ENCODE measurements around the gene ASCC1. TPM values are rescaled to one million over a fixed set of nuclear protein-coding genes. Genes with fewer than 3 reads are reported as not detected.

Gene ASCC1
- total RNA-seq, 2 experiments from 2014 or later, result 16.5 to 19.0 TPM

GRCh38 chr10:72234560-72235095, 18.6 kb upstream of the ASCC1 start:
- no peak overlapping the region for H3K4me3 Mint-ChIP-seq
- ChIA-PET CTCF (interaction anchor here (0.7 kb wide), 1 partner anchor 918 kb away, joined by 3 read pairs; no protein-coding TSS in a partner anchor), POLR2A (no interaction called here)
- H3K4me3 ChIP-seq (ENCODE audit: low read length), result no peak overlapping the region
- no peaks in the 10 kb centered on the region for H3K27me3 ChIP-seq (ENCODE audit: control insufficient read depth in 1 of 2, insufficient read depth in 2 of 2, low read length in 2 of 2)
- TF ChIP-seq, protein P1, sequence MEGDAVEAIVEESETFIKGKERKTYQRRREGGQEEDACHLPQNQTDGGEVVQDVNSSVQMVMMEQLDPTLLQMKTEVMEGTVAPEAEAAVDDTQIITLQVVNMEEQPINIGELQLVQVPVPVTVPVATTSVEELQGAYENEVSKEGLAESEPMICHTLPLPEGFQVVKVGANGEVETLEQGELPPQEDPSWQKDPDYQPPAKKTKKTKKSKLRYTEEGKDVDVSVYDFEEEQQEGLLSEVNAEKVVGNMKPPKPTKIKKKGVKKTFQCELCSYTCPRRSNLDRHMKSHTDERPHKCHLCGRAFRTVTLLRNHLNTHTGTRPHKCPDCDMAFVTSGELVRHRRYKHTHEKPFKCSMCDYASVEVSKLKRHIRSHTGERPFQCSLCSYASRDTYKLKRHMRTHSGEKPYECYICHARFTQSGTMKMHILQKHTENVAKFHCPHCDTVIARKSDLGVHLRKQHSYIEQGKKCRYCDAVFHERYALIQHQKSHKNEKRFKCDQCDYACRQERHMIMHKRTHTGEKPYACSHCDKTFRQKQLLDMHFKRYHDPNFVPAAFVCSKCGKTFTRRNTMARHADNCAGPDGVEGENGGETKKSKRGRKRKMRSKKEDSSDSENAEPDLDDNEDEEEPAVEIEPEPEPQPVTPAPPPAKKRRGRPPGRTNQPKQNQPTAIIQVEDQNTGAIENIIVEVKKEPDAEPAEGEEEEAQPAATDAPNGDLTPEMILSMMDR (IDR thresholded peaks at IDR 0.05), result no peak
- peaks cover 65% of the 10 kb centered on the region for H3K36me3 ChIP-seq (ENCODE audit: insufficient read depth, low read length)
- H3K27me3 Mint-ChIP-seq, result no peaks in the 10 kb centered on the region
- H3K36me3 Mint-ChIP-seq (ENCODE audit: low read depth), result peaks cover 65% of the 10 kb centered on the region
- peaks cover 26% of the 10 kb centered on the region for H3K4me1 Mint-ChIP-seq (ENCODE audit: low read depth)
- H3K9me3 Mint-ChIP-seq, result no peaks in the 10 kb centered on the region
- no peak for ATAC-seq (ENCODE audit: poor library complexity)
- DNase-seq, result no peak
- intact Hi-C loops (cut with DNase I, micrococcal nuclease), result loop anchor here in 1 of 2 experiments (5.0 kb wide), 1 partner anchor 38 kb away; the partner anchor contains the start of gene DDIT4
- no peak overlapping the region for H3K27ac Mint-ChIP-seq
- H3K4me1 ChIP-seq (ENCODE audit: insufficient read depth, low read length), result peaks cover 5% of the 10 kb centered on the region
- no peaks in the 10 kb centered on the region for H3K9me3 ChIP-seq (ENCODE audit: control insufficient read depth in 1 of 2, insufficient read depth in 1 of 2, low read length in 2 of 2)
- H3K27ac ChIP-seq (ENCODE audit: low read depth in 1 of 2, low read length in 2 of 2), result no peak overlapping the region

- ChIA-PET POLR2A (interaction anchor here (1.2 kb wide), 1 partner anchor 15 kb away, joined by 4 read pairs; no protein-coding TSS in a partner anchor), CTCF (interaction anchor here (0.7 kb wide), 1 partner anchor 917 kb away, joined by 3 read pairs; no protein-coding TSS in a partner anchor)
- DNase-seq (no peak), ATAC-seq (ENCODE audit: poor library complexity) (no peak)
- Mint-ChIP-seq H3K4me3 (no peak overlapping the region), H3K27me3 (no peaks in the 10 kb centered on the region), H3K27ac (no peak overlapping the region), H3K9me3 (no peaks in the 10 kb centered on the region), H3K4me1 (ENCODE audit: low read depth) (peaks cover 33% of the 10 kb centered on the region), H3K36me3 (ENCODE audit: low read depth) (peaks cover 72% of the 10 kb centered on the region)
- Histone ChIP-seq H3K36me3 (ENCODE audit: insufficient read depth, low read length) (peaks cover 67% of the 10 kb centered on the region), H3K4me1 (ENCODE audit: insufficient read depth, low read length) (peaks cover 5% of the 10 kb centered on the region), H3K27ac (ENCODE audit: low read depth in 1 of 2, low read length in 2 of 2) (no peak overlapping the region), H3K9me3 (ENCODE audit: control insufficient read depth in 1 of 2, insufficient read depth in 1 of 2, low read length in 2 of 2) (no peaks in the 10 kb centered on the region), H3K4me3 (ENCODE audit: low read length) (no peak overlapping the region), H3K27me3 (ENCODE audit: control insufficient read depth in 1 of 2, insufficient read depth in 2 of 2, low read length in 2 of 2) (no peaks in the 10 kb centered on the region)
- TF ChIP-seq, protein P1 (IDR thresholded peaks at IDR 0.05), result no peak
- intact Hi-C loops (cut with DNase I, micrococcal nuclease), result no loop called here
These were observed 17.5 kb upstream of the ASCC1 start for GRCh38 chr10:72233621-72234020.

DNA sequence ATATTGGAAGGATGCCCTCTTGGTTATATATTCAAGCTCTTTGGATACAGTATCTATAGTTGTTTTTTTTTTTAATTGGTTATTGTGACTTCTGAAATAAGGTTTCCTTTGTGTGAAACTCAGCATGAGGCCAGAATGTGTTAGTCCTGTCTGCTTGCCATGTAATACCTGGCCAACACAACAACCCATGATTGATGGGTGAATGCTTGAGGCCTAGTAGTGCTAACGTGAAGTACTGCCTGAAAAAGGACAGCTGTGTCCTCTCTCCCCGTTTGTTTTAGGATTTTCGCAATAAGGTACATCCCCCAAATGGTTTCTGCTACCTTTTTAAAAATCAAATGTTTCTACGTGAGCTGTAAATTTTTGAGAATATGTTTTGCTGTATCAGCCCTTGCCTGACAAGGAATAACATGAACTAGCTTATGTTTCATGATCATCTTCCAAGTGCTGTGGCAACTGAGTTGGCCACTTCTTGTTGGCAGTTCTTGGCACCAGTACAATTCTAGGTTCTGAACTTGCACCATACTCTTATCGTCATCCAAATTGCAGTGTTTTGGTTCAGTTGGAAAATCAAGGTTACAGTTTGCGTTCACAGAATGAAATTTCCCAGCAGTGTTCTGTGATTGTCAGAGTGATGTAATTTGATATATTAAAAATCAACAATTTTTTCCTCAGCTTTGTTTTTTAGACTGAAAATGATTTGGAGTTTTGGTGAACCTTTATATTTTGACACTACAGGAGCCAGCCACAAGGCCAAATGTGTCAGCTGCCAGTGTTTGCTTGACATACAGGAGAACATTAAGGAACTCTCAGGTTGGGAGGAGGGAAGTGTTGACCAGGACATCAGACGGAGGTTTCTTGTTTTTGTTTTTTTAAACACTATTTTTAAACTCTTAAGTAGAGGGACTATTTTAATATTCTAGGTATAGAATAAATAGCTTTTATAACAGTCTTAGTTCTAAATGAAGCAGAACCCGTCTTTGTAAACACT, 13.5 kb upstream of the ASCC1 start:
- Histone ChIP-seq H3K27ac (ENCODE audit: low read depth in 1 of 2, low read length in 2 of 2) (peak overlapping the region in 1 of 2 donors; percentile 4), H3K4me3 (ENCODE audit: low read length) (no peak overlapping the region), H3K9me3 (ENCODE audit: control insufficient read depth in 1 of 2, insufficient read depth in 1 of 2, low read length in 2 of 2) (no peaks in the 10 kb centered on the region), H3K27me3 (ENCODE audit: control insufficient read depth in 1 of 2, insufficient read depth in 2 of 2, low read length in 2 of 2) (no peaks in the 10 kb centered on the region), H3K36me3 (ENCODE audit: insufficient read depth, low read length) (peaks cover 62% of the 10 kb centered on the region), H3K4me1 (ENCODE audit: insufficient read depth, low read length) (peaks cover 20% of the 10 kb centered on the region)
- no peak for DNase-seq
- Mint-ChIP-seq H3K9me3 (no peaks in the 10 kb centered on the region), H3K27ac (peak overlapping the region; percentile 74), H3K27me3 (no peaks in the 10 kb centered on the region), H3K4me3 (no peak overlapping the region), H3K4me1 (ENCODE audit: low read depth) (peaks cover 47% of the 10 kb centered on the region), H3K36me3 (ENCODE audit: low read depth) (peaks cover 62% of the 10 kb centered on the region)
- CTCF ChIA-PET, result interaction anchor here (0.7 to 2.9 kb wide), 6 partner anchors 19 to 181 kb away, joined by 3 to 12 read pairs (median 4); no protein-coding TSS in a partner anchor
- TF ChIP-seq, protein P1 (IDR thresholded peaks at IDR 0.05), result no peak
- POLR2A ChIA-PET, result interaction anchor here (0.6 to 2.0 kb wide), 5 partner anchors 8 to 67 kb away, joined by 3 to 8 read pairs (median 3); partner anchors contain the start of genes ANAPC16 and ASCC1
- ATAC-seq (ENCODE audit: poor library complexity), result no peak
- intact Hi-C loops (cut with DNase I, micrococcal nuclease), result no loop called here
